Measurements from ENCODE around the gene IFT52.
A peak's percentile ranks its signal among the peaks of the same experiment; 100 is the strongest.

The IFT52 gene, protein sequence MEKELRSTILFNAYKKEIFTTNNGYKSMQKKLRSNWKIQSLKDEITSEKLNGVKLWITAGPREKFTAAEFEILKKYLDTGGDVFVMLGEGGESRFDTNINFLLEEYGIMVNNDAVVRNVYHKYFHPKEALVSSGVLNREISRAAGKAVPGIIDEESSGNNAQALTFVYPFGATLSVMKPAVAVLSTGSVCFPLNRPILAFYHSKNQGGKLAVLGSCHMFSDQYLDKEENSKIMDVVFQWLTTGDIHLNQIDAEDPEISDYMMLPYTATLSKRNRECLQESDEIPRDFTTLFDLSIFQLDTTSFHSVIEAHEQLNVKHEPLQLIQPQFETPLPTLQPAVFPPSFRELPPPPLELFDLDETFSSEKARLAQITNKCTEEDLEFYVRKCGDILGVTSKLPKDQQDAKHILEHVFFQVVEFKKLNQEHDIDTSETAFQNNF

DNA sequence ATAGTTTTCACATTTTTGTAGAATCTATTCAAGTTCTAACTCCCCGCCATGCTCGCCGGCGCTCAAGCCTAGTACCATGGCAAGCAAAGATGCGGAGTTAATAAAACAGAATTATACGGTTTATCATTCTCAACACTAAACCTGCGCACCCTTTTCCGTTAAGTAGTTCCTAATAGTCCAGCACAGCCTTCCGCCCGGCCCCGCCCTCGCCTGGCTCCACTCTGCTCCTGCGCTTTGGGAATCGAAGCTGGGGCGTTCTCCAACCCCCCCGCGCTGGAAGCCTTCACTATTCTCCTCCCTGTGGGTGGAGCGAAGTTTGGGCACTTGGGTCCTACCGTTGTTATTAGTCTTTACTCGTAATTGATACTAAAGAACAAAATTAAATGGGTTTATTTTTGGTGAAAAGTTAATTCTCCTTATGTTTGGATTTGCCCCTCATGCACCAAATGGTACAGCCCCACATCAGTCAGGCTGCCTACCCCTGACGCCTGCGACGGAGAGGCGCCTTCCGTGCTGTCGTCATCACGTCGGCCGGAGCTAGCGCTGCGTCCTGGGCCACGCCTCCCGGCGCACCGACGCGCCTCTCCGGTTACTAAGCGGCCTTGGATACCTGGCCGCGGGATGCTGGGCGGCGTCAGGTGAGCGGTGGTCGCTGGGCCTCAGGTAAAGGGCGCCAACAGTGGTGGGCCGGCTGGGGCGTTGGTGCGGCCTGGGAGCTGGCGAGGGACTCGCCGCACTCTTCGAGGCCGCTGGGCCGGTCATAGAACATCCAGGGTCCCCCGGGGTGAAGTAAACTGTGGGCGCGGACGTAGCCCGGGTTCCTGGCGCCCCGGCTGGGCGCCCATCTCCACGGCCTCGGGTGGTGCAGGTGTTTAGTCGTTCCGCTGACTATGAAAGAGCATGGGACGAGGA lies at the start of gene IFT52:
Gene IFT52 (plus strand): TSS at position 546 of the 912 bp plus-strand sequence. CDS start 3,762 bp downstream, outside the sequence.
- peak; percentile 94 for DNase-seq (ENCODE audit: low read depth)

DNA sequence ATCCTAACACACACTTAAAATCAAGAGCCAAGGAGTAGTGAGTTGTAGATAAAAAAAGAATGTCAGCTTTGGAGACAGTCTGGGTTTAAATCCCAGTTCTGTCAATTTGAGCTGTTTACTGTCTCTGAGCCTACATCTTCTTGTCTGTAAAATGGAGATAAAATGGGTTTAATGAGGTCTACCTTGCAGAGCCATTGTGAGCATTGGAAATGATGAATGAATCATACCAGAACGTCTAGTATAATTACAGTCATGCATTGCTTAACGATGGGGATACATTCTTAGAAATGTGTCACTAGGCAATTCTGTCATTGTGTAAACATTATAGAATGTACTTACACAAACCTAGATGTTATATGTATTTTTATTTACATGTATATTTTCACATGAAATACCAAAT lies 49.5 kb upstream of the IFT52 start:
- peak; percentile 60 for DNase-seq (ENCODE audit: low read depth)

DNA sequence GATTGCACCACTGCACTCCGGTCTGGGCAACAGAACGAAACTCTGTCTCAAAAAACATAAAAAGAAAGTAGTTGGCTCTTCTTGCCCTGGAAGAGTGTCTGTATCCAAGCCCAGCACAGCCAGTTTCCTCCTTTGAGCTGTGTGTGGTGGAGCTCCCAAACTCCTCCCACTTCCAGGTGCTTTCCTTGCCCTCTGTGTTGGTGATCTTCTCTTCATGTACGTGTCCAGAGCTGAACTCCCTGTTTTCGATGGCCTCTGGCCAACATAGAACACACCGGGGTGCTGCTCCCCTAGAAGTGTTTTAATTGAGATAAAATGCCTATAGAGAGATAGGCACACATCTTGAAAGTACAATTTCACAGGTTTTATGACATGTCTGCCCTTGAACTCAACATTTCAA lies 48.6 kb upstream of the IFT52 start:
- DNase-seq (ENCODE audit: low read depth): no peak

DNA sequence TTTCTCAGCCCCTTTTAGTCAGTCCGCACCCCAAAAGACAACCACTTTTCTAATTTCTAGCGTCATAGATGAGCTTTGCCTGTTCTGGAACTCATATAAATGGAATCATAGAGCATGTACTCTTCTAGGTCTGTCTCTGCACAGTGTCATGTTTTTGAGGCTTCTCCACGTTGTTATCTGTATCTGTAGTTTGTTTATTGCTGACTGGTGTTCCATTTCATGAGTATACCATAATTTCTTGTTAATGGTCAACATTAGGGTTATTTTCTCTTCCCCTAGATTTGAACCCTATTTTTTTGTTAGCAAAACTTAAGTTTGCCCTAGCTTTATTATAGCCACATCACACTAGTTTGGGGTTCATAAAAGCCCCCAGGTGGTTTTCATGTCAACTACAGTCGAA lies 48.1 kb upstream of the IFT52 start:
- no peak for DNase-seq (ENCODE audit: low read depth)

DNA sequence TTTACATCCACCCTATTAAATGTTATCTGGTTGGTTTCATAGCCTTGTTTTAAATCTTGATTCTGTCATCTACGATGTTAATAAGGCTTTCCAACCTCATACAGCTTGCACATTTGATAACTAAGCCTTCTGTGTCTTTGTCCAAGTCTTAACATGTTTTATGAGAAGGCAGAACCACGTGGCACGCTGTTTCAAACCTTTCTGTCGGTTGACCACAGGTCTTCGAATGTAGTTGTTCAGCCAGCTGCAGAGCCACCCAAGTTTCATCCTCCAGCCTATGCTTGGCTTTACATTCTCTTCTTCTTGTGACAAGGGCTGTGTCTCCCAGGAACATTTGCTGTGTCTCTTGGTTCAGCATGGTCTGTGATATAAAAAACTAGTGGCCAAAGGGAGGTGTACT lies 47.6 kb upstream of the IFT52 start:
- DNase-seq (ENCODE audit: low read depth): no peak

DNA sequence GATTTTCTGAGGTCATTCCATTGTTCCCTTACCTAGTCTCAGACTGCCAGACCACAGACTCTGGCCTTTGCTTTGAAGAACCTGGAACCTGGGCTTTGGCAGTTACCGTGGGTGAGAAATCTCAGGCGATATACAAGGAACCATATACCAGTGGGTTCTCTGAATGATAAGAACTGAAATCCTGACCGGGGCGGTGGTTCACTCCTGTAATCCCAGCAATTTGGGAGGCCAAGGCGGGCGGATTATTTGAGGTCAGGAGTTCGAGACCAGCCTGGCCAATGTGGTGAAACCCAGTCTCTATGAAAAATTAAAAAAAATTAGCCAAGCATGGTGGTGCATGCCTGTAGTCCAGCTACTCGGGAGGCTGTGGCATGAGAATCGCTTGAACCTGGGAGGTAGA lies 46.2 kb upstream of the IFT52 start:
- DNase-seq (ENCODE audit: low read depth): no peak

DNA sequence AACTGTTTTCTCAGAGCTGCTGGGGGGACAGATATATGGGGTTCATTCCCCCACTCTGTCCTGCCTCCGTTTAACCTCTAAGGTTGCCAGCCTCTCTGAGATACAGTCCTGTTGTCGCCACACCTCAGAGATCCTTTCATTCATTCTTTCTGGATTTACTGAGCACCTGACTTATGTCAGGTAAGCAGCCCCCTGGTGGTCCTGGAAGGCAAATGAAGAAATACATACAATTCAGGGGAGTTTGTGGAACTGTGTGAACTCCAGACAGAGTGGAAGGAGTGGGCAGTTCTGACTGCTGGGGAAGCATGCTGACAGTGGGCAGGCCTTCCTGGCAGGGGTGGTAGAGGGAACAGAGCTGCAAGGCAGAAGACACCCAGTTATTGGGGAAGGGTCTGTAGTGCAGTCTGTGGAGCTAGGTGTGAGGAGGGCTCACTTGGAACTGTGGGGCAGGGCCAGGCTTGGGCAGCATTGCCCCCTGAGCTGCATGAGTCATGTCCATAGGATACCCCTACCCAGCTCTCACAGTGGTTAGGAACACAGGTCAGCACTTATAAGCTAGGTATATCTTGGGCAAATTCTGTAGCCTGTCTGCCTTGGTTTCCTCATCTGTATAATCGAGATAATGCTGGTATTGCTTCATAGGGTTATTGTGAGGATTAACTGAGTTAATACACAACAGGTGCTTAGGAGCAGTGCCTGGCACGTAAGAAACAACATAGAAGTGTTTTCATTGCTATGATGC lies 44.7 kb upstream of the IFT52 start:
- no peak for DNase-seq (ENCODE audit: low read depth)

DNA sequence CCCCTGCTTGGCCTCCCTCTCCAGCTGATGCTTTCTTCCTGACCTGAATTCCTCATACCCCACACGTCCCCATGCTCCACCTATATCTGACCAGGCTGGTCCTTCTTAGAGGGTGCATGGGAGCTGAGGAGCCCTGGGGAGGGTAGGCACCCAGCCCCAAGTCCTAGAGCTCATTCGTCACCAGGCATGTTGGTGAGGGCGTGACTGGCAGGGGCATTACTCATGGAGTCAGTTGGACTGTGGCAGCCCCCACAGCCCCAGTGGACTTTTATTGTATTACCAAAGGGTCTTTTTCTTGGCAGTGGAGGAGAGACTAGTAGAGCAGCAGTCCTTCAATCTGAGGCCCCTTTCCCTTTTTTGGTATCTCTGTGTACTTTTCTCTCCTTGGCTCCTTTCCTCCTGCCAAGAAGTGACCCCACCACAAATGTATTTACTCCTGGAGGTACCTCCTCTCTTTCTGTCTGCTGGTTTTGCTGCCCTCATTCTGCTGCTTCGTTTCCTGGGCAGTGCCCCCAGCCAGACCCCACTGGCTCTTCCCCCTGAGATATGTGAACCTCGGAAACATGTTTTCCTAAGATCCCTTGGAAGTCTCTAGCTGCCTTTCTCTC lies 42.4 kb upstream of the IFT52 start:
- DNase-seq (ENCODE audit: low read depth): no peak

DNA sequence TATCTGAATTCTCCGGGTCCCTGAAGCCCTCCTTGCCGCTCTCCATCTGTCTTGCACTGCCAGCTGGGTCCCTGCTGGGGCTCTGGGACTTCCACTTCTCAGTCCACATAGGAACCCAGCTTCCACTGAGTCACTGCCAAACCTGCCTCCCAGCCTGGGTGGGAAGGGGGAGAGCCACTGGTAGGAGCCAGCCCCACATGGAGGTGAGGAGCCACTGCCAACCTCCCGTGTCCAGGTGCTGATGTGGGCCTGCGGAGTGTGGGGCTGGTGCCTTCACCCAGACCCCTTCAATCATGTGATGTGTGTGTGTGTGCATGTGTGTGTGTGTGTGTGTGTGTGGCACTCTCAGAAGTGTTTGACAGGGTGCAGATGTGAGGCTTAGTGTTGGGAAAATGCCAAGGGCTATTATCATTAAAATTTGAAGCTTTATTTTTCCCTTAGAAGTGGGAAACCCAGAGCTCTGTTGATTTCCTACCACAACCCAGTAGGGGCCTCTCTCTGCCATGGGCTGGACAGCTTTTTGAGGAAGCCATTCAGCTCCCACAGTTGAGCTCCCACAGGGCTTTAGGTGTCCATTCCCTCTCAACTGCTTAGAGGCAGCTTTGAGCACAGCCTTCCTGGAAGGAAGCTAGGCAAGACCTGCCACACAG lies 41.2 kb upstream of the IFT52 start:
- DNase-seq (ENCODE audit: low read depth): no peak

DNA sequence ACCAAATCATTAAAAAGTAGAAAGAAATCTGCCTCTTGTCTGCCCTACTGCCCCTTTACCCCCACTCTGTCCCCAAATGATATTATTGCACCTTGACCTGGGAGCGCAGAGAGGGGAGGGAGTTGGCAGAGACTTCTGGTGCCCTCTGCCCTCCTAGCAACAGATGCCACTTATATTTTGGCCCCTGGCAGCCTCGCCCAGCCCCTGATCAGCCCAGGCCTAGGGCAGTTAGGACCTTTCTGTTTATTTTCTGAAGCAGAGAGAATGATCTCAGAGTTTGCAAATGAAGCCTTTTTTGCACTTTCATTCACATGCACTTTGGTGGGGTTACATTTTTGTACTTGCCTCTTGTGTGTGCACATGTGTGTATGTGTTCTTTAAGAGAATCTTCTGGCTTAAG lies 40.3 kb upstream of the IFT52 start:
- no peak for DNase-seq (ENCODE audit: low read depth)

DNA sequence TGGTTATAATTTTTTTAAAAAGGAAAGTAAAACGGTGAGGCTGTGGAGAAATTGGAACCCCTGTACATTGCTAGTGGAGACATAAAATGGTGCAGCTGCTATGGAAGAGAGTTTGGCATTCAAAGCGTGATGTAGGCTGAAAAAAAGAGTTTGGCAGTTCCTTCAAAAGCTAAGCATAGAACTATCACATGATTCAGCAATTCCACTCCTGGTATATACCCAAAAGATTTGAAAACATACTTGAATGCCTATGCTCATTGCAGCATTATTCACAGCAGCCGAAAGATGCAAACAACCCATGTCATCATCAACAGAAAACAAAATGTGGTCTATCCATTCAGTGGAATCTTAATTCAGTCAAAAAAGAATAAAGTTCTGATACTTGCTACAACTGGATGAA lies 36.4 kb upstream of the IFT52 start:
- no peak for DNase-seq (ENCODE audit: low read depth)

DNA sequence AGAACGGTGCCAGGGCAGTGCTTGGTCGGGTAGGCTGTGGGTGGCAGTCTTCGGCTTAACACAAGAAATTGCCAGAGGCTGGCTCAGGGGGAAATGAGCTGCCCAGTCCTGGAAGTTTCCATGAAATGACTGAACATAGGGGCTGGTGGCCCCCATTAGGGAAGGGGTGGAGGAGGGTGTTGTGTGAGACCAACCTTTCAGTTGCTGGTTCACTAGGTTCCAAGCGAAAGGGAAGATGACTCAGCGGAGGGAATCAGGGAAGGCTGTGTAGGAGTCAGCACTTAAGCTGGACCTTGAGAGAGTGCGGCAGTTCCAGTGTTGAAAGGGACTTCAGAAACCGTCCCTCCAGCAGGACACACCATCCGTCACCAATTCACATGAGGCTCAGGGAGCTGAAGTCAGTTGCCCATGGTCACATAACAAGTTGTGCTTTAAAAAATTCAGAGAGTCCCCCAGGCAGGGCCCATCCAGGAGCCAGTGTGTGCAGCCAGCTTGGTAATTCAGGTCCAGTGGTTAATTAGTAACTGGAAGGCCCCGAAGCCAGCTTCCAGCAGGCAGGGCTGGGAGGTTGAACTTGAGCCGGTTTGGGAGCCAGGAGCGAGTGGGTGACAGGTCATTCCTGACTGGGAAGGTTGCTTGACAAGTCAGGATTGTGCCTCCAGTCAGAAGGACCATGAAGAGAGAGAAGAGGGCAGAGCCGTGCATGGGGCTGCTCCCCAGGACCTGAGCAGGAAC lies 32.2 kb upstream of the IFT52 start, which contains the start of gene SGK2:
Gene SGK2 (plus strand): TSS at position 616 of the 735 bp plus-strand sequence. CDS start 7,469 bp downstream, outside the sequence.
- peak; percentile 61 for DNase-seq (ENCODE audit: low read depth)

DNA sequence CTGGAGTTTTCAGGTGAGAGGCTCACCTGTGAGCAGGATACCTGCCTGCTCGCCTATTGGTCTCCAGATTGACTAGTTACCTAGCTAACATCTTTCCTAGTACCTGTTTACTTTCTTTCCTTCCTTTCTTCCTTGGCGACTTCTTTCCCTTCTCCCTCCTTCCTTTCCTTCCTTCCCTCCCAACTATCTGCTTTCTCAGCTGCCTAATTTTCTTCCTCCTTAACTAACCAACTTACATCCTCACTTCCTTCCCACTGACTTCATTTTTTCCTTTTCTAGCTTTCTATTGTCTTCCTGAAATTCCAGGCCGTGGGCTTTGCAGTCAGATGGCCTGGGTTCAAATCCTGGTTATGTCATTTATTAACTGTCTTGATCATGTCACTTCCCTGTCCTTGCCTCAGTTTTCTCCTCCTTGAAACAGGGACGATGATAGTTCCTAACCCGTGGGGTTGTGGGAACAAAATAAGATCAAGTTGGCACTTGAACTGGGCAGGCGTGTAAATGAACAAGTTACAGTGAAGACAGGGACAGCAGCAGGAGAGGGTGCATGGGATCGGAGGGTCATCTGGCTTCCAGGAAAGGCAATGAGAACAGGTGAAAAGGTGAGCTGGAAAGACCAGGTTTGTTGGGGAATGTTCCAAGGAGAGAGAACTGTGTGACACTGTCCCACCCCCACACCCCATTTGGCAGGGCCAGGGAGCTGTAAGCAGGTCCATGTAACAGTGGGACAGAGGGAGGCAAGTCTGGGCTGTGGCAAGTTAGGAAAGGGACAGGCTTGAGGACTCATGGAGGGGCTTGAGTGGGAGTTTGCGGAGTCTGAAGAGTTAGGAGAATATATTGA lies 31.4 kb upstream of the IFT52 start:
- no peak for DNase-seq (ENCODE audit: low read depth)

DNA sequence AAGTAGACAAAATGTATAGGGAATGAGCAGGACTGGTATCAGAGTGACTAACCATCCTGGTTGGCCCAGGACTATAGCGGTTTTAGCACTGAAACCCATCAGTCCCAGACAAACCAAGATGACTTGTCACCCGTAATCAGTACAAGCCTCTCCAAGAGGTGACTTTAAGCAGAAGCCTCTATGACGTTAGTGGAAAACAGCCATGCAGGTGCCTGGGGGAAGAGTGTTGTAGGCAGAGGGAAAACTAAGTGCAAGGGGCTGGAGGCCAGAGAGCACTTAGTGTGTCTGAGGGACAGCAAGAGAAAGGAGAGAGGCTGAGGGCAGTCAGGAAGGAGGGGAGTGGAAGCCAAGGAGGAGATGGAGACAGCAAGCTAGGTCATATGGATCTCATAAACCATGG lies 29.8 kb upstream of the IFT52 start:
- DNase-seq (ENCODE audit: low read depth): no peak

DNA sequence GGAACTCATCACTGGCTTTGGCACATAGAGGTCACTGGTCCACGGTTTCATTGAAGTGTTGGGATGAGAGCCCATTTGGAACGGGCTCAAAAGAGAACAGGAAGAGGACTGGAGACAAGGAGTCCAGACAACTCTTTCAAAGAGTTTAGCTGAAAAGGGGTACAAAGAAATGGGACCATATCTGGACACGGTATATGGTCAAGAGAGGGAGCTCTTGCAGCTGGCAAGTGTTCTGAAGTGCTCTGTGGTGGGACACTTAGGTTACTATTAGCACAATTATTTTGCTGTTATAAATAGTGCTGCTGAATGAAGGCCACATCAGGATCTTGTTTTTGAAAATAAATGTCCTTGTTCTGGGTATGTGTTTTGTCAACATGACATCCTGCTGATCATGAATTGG lies 27.3 kb upstream of the IFT52 start:
- DNase-seq (ENCODE audit: low read depth): peak; percentile 25

DNA sequence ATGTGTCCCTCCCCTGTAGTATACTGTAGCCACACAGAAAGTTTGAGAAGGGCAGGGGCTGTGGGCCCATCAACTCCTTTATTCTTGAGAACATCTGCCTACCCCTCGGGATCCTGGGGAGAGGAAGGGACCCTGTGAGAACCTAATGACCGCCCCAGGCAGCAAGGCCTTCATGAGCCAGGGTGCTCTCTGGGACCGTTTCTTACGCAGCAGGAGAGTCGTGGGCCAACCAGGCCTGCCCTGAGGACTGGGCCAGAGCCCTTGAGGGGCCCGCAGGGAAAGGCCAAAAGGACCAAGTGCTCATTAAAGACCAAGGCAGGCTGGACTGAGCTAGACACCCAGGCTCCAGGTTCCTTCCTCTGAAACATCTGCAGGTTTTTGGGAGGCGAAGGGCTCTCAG lies 26.7 kb upstream of the IFT52 start:
- DNase-seq (ENCODE audit: low read depth): no peak

DNA sequence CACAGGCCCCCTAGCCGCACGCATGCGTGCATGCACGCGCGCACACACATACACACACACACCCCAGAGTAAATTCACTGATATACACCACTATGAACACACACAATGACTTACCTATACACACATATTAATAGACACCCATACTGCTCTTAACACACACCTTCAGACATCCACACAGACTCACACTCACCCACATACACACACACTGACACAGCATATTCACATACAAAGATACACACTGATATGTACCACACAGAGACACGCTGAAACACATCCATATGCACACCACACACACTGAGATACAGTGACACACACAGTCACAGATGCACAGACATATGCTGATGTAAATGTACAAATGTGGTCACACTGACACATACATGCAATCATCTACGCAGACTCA lies 26.3 kb upstream of the IFT52 start:
- no peak for DNase-seq (ENCODE audit: low read depth)

DNA sequence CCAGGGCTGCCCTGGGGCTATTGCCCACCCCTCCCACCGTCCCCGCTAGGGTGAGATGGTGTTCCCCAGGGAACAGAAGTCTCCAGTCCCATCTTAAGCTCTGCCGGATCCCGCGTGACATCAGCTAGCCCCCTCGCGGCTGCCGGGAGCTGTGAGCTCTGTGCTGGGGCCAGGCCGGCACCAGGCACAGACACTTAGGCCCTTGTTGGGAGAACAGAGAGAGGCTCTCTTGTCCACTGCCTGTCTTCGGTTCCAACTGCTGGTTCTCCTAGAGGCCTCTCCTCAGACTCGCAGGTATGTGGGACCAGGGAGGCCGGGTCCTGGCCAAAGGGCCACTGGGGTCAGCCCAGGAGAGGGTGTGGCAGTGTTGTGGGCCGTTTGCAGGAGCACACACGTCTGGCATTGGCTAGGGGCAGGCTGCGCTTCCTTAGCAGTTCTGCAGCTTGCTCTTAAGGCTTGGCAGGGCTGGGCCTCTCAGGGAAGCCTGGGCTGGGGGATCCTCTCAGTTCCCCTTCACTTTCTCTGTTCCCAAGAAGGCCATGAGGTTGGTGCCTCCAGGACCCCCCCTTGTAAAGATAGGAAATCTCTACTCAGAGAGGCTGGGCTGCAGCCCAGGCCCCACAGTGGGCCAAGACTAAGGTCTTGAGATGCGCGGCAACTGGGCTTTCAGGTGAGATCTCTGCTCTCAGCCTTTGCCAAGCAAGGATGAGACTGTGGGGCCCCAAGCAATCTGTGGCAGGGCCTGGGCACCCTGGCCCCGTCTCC lies 25.6 kb upstream of the IFT52 start:
- DNase-seq (ENCODE audit: low read depth): no peak

DNA sequence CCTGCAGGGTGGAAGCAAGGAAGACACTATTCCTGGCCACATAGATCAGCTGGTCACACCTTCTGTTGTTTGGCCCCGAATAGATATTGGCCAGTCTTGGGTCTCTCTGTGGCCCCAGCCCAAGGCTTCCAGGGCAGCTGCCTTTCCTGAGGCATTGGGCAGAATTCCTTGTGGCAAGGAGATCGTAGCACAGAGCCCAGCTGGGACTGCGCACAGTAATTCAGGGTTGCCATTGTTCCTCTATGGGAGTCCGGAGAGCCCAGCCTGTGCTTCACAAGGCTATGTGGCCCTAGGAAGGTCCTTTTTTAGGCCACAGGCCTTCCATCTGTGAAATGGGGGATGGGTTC lies 25.0 kb upstream of the IFT52 start:
- no peak for DNase-seq (ENCODE audit: low read depth)

Data from iris pigment epithelial cell (primary cell).